Muscle layer of duodenum (tissue), 2 donors: Measurements from ENCODE around the gene ACSF3.

Source experiments
- H3K27ac ChIP-seq: one replicate; pipeline ENCODE4 v1.7.0; 2013; ENCODE audit warnings: mild to moderate bottlenecking, low read length
- H3K27me3 ChIP-seq: one replicate; pipeline ENCODE4 v1.7.0; 2013; ENCODE audit warnings: low read depth, mild to moderate bottlenecking, control low read depth, low read length
- H3K36me3 ChIP-seq, 2 donors: one replicate each; pipeline ENCODE4 v1.7.0; 2013; ENCODE audit warnings: low read length in 2 of 2, control low read depth in 1 of 2, mild to moderate bottlenecking in 1 of 2; ENCODE audit not compliant: insufficient read depth in 2 of 2, control insufficient read depth in 1 of 2
- H3K4me1 ChIP-seq, 2 donors: one replicate each; pipeline ENCODE4 v1.7.0; 2013; ENCODE audit warnings: low read length in 2 of 2, mild to moderate bottlenecking in 2 of 2, control low read depth in 1 of 2, moderate library complexity in 1 of 2; ENCODE audit not compliant: insufficient read depth in 2 of 2, control insufficient read depth in 1 of 2
- H3K4me3 ChIP-seq, 2 donors: one replicate each; pipeline ENCODE4 v1.7.0; 2013; ENCODE audit warnings: low read length in 2 of 2, low read depth in 1 of 2, mild to moderate bottlenecking in 1 of 2
- H3K9me3 ChIP-seq, 2 donors: one replicate each; pipeline ENCODE4 v1.7.0; 2013; ENCODE audit warnings: low read length in 2 of 2, control low read depth in 1 of 2, mild to moderate bottlenecking in 1 of 2; ENCODE audit not compliant: control insufficient read depth in 1 of 2
- donor health status: healthy.

The ACSF3 gene

GRCh38 chr16:89147085-89147817 is 53.6 kb downstream of the ACSF3 start:
- H3K27ac ChIP-seq: no peak overlapping the region
- H3K27me3 ChIP-seq: no peaks in the 10 kb centered on the region
- H3K9me3 ChIP-seq: peaks cover 0 to 3% of the 10 kb centered on the region in 2 donors
- H3K4me1 ChIP-seq: no peaks in the 10 kb centered on the region
- peaks cover 35 to 67% of the 10 kb centered on the region in 2 donors for H3K36me3 ChIP-seq
- H3K4me3 ChIP-seq: no peak overlapping the region

DNA sequence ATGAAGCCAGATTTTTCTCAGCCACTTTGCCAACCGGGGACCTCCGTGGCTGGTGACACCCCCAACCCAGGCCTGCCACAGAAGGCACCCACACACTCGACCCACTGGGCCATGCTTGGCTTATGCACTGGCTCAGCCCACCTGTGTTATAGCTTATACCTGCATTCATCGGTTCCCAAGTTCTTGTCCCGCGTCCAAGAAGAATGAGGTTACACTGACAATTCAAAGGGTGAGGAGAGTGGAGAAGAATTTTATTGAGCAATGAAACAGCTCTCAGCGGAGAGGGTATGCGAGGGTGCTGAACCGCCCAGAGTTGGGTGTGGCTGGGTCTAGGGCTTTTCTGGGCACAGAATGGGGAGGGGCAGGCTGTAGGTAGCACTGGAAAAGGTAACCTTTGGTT is 55.7 kb downstream of the ACSF3 start:
- Histone ChIP-seq H3K9me3 (peaks cover 0 to 3% of the 10 kb centered on the region in 2 donors), H3K27ac (no peak overlapping the region), H3K4me1 (peaks cover 0 to 2% of the 10 kb centered on the region in 2 donors), H3K4me3 (no peak overlapping the region), H3K36me3 (peaks cover 26 to 58% of the 10 kb centered on the region in 2 donors), H3K27me3 (no peaks in the 10 kb centered on the region)

- Histone ChIP-seq H3K27me3 (no peaks in the 10 kb centered on the region), H3K27ac (no peak overlapping the region), H3K4me3 (no peak overlapping the region), H3K36me3 (peaks cover 22 to 53% of the 10 kb centered on the region in 2 donors), H3K4me1 (peaks cover 7 to 11% of the 10 kb centered on the region in 2 donors), H3K9me3 (peaks cover 0 to 3% of the 10 kb centered on the region in 2 donors)
Measured at GRCh38 chr16:89150090-89150835, 56.6 kb downstream of the ACSF3 start.

DNA sequence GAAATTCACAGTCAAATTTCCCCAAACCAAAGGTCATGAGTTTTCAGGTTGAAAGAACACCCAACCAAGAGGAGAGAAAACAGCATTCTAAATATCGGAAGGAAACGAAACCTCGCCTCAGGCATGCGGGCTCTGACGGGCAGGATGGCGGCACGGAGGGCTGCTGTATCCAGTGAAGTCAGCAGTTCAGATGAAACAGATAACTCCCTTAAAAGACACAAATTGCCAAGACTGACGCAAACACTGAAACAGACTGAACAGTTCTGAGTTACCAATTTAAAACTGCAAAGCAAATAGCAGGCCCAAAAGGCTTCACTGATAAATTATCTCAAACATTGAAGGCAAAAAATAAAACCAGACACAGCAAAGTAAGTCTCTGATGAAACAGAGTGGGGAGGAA is 57.3 kb downstream of the ACSF3 start:
- Histone ChIP-seq H3K27me3 (no peaks in the 10 kb centered on the region), H3K27ac (no peak overlapping the region), H3K9me3 (peaks cover 0 to 3% of the 10 kb centered on the region in 2 donors), H3K4me1 (peaks cover 7 to 18% of the 10 kb centered on the region in 2 donors), H3K36me3 (peaks cover 19 to 47% of the 10 kb centered on the region in 2 donors), H3K4me3 (no peak overlapping the region)

DNA sequence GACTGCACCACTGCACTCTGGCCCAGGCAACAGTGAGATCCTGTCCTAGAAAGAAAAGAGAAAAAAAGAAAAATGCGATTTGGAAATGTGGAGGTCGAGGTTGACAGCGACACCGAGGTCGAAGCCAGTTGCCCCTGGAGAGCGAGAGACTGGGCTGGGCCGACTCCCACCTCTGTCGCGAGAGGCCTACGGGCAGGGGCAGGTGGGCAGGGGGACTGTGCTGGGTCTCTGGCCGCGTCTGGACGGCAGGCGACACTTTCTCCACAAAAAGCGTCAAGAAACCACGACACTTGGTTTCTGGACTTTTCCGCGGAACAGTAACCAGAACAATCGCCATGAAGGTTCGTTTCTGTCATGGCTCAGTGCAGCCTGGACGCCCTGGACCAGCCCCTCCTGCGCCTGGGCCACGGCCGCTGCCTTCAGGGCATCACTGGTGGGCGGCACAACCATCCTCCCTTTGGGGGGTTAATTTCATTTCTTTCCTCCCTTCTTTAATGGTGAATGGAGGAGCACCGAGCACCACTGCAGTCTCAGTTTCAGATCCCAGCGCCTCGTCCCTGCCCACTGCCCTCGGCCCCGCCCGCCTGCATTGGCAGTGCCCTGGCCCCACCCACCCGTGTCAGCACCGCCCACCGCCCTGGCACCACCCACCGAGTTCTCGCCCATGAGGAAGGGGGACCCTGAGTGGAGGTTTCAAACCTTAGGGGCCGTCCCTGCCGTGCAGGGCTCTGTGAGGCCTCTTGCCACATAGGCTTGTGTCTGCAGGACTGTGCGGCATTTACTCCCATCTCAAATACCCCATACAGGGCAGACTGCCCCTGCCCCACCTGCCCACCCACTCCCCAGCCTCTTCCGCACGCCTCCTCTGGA is 59.4 kb downstream of the ACSF3 start:
- H3K4me3 ChIP-seq: no peak overlapping the region
- peaks cover 0 to 3% of the 10 kb centered on the region in 2 donors for H3K9me3 ChIP-seq
- H3K27me3 ChIP-seq: no peaks in the 10 kb centered on the region
- no peak overlapping the region for H3K27ac ChIP-seq
- peaks cover 7 to 23% of the 10 kb centered on the region in 2 donors for H3K4me1 ChIP-seq
- peaks cover 11 to 38% of the 10 kb centered on the region in 2 donors for H3K36me3 ChIP-seq

- Histone ChIP-seq H3K27me3 (no peaks in the 10 kb centered on the region), H3K4me3 (no peak overlapping the region), H3K9me3 (peaks cover 0 to 3% of the 10 kb centered on the region in 2 donors)
Measured at GRCh38 chr16:89153848-89154271, 60.2 kb downstream of the ACSF3 start.

DNA sequence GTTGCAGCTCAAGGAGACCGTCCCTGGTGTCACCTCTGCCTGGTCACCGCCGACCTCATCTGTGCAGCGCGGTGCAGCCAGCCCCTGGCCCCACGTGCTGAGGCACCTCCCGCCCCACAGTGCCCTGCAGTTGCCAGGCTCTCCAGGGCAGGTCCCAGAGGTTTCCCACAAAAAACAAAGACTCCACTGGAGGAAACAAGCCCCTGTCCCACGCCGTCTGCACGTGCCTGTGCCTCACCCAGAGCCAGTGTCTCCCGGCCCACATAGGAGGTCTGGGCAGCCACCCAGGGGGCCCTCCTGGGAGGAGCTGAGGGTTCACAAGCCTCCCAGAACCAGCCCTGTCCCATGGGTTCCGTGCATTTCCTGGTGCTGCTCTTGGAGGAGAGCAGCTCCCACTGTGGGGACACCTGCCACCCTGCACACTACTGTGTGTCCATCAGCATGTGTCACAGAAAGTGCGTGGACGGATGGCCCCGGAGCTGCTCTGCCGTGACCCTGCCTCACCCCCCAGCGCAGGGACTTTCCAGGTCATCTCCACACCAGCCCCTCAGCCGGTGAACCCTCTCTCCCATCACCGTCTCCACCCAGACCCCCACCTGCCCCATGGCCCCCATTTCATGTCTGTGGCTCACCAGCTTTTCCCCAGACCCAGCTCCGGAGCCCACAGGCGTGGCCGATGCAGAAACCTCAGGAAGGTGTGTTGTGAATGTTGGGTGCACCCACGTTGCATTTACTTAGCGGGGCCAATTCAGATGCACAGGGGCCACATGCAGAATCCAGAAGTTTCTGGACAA is 60.9 kb downstream of the ACSF3 start:
- Histone ChIP-seq H3K4me3 (no peak overlapping the region), H3K27ac (no peak overlapping the region), H3K36me3 (peaks cover 11 to 23% of the 10 kb centered on the region in 2 donors), H3K27me3 (no peaks in the 10 kb centered on the region), H3K9me3 (no peaks in the 10 kb centered on the region), H3K4me1 (peaks cover 7 to 23% of the 10 kb centered on the region in 2 donors)

More at GRCh38 chr16:89153848-89154271, 60.2 kb downstream of the ACSF3 start:
- Histone ChIP-seq H3K4me1 (peaks cover 7 to 23% of the 10 kb centered on the region in 2 donors), H3K36me3 (peaks cover 11 to 30% of the 10 kb centered on the region in 2 donors), H3K27ac (no peak overlapping the region)

DNA sequence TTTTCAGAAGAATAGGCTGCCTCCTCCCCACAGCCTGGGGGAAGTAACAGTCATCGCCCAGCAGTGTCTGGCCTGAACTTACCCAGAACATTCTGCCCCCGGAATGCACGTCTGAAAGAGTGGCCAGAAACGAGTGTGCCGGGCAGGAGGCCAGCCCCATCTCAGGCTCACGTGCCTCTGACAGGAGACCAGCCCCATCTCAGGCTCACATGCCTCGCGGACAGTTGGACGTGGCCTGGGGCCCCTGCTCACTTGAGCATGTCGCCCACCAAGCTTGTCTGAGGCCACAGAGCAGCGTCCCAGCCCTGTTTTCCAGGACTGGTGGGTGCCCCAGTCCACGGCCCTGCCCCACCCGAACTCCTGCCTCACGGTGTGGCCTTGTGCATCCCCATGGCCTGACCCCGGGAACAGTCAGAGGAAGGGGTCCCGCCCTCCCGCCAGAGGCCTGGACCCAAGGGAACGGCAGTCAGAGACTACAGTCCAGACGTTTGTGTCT is 61.6 kb downstream of the ACSF3 start:
- no peaks in the 10 kb centered on the region for H3K27me3 ChIP-seq
- no peak overlapping the region for H3K27ac ChIP-seq
- H3K4me3 ChIP-seq: no peak overlapping the region
- peaks cover 6 to 16% of the 10 kb centered on the region in 2 donors for H3K36me3 ChIP-seq
- H3K4me1 ChIP-seq: peaks cover 7 to 23% of the 10 kb centered on the region in 2 donors
- no peaks in the 10 kb centered on the region for H3K9me3 ChIP-seq

- H3K27me3 ChIP-seq: no peaks in the 10 kb centered on the region
- peaks cover 0 to 11% of the 10 kb centered on the region in 2 donors for H3K36me3 ChIP-seq
- H3K9me3 ChIP-seq: no peaks in the 10 kb centered on the region
- H3K27ac ChIP-seq: no peak overlapping the region
- peaks cover 7 to 23% of the 10 kb centered on the region in 2 donors for H3K4me1 ChIP-seq
- H3K4me3 ChIP-seq: no peak overlapping the region
Measured at GRCh38 chr16:89155851-89156739, 62.4 kb downstream of the ACSF3 start.
